UCSD-AML1 (cell line): ENCODE results near the gene CRLF2.
"Not testable (repeated sequence)": the region's sequence is repeated elsewhere in the genome, so short reads cannot be mapped to it uniquely, and the experiment has no call there.

Experiments used
- DNase-seq: peaks from one replicate; lab custom pipeline; 2025; ENCODE audit not compliant: unreplicated experiment; lab: John Stamatoyannopoulos, UW

The CRLF2 gene

DNA sequence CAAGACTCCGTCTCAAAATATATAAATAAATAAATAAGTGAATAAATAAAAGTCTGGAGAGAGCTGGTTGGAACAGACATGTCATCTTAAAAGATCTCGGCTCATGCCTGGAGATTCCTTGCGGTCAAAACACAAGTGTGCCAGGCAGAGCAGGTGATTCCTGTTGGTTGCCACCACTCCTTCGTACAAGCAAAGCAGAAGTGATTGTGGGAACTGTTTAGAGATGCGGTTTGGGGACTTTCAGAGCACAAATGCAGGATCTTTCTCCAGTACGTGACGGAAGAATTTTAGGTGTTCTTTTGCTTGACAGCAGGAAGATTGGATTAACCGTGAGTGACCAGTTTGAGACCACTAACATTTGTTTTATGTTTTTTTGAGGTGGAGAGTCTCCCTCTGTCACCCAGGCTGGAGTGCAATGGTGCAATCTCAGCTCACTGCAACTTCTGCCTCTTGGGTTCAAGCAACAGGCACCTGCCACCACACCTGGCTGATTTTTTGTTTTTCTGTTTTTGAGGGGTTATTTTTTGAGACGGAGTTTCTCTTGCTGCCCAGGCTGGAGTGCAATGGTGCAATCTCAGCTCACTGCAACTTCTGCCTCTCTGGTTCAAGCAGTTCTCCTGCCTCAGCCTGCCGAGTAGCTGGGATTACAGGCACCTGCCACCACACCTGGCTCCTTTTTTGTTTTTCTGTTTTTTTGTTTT, 2.8 kb upstream of the CRLF2 start:
- DNase-seq, result peak; percentile 37

GRCh38 chrX:1213971-1214370, 1.5 kb upstream of the CRLF2 start:
- no peak for DNase-seq

DNA sequence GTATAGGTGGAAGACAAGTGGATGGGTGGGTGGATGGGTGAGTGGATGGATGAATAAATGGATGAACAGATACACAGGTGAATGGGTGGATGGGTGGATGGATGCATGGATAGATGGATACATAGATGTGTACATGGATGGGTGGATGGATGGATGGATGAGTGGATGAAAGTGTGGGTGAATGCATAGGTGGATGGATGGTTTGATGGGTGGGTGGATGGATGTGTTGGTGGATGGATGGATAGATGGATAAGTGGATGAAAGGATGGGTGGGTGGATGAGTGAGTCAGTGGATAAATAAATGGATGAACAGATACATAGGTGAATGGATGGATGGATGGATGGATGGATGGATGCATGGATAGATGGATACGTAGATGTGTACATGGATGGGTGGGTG, 1.6 kb downstream of the CRLF2 start:
- no peak for DNase-seq

GRCh38 chrX:1207496-1208025, 4.9 kb downstream of the CRLF2 start:
- no peak for DNase-seq

DNA sequence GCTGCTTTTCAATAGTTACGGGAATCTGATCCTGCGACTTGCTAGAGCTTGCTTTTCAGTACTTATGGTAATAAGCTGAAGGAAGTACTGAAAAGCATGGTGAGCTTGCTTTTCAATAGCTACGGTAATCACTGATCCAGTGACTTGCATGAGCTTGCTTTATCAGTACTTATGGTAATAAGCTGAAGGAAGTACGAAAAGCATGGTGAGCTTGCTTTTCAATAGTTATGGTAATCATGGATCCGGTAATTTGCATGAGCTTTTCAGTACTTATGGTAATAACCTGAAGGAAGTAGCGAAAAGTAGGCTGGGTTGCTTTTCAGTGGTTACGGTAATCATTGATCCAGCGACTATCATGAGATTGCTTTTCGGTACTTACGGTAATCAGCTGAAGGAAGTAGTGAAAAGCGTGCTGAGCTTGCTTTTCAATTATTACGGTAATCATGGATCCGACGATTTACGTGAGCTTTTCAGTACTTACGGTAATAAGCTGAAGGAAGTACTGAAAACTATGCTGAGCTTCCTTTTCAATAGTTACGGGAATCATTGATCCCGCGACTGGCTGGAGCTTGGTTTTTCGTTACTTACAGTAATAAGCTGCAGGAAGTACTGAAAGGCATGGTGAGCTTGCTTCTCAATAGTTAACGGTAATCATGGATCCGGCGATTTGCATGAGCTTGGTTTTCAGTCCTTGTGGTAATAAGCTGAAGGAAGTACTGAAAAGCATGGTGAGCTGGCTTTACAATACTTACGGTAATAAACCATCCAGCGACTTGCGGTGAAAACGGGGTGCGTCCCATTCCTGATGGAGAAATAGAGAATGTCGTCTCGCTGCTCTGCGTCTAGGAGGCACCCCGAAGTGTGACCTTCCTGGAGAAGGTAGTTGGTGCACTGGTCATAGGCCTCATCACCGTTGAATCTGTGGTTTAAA, 6.5 kb downstream of the CRLF2 start:
- no peak for DNase-seq

- no peak for DNase-seq
Observed at GRCh38 chrX:1202251-1202650, 10.2 kb downstream of the CRLF2 start.

DNA sequence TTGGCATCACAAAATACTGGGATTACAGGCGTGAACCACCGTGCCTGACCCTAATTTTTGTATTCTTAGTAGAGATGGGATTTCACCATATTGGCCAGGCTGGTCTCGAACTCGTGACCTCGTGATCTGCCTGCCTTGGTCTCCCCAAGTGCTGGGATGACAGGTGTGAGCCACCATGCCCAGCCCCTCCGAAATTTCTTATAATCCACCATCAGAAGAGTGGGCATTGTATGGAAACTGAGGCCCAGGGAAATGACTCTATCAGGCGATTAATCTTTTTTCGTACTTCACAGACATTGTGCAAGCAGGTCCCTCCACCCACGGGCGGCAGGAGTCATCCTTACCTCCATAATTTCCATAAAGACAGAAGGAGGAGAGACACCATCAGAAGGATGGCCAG, 16.0 kb downstream of the CRLF2 start:
- DNase-seq, result no peak

GRCh38 chrX:1192196-1192595, 20.3 kb downstream of the CRLF2 start:
- DNase-seq, result not testable (repeated sequence)

- DNase-seq, result no peak
Observed at GRCh38 chrX:1190596-1191145, 21.8 kb downstream of the CRLF2 start.

DNA sequence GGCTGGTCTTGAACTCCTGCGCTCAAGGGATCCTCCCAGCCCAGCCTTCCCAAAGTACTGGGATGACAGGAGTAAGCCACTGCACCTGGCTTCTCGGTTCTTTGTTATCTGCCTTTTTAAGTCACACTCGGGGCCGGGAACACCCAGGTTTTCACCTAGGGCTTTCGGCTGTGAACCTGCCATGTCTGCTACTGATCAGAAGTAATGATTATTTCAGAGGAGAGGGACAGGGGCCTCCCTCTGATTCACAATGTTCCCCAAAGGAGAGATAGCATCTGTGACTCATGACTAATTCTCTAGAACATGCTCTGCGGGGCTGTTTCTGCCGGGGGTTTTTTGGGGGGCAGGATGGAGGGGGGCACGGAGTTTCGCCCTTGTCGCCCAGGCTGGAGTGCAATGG, 26.9 kb downstream of the CRLF2 start:
- no peak for DNase-seq

GRCh38 chrX:1182211-1182610, 30.2 kb downstream of the CRLF2 start:
- DNase-seq, result no peak

GRCh38 chrX:1181661-1182060, 30.8 kb downstream of the CRLF2 start:
- not testable (repeated sequence) for DNase-seq

- DNase-seq, result peak; percentile 25
Observed at GRCh38 chrX:1181170-1181569, 31.3 kb downstream of the CRLF2 start.

DNA sequence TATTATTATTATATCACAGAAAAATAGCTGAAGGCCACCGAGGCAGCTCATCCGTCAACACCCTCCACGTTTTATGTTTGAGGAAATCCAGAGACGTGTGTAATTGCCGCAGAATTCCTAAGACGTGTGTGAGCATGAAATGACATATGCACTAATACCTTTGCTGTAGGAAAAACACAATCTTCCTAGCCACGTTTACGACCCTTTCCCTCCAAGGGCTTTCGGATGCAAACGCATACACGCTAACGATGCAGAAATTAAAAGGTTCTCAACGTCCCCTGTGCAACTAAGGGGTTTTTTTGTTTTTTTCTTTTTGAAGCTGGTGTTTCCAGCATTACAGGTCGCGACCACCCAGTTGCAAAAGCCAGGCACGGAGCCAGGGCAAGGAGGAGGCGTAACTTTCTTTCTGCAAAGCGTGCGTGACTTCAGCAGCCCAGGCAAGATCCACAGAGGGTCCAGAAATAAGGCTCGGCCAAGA, 33.8 kb downstream of the CRLF2 start:
- no peak for DNase-seq

- not testable (repeated sequence) for DNase-seq
Observed at GRCh38 chrX:1176531-1177320, 35.7 kb downstream of the CRLF2 start.

DNA sequence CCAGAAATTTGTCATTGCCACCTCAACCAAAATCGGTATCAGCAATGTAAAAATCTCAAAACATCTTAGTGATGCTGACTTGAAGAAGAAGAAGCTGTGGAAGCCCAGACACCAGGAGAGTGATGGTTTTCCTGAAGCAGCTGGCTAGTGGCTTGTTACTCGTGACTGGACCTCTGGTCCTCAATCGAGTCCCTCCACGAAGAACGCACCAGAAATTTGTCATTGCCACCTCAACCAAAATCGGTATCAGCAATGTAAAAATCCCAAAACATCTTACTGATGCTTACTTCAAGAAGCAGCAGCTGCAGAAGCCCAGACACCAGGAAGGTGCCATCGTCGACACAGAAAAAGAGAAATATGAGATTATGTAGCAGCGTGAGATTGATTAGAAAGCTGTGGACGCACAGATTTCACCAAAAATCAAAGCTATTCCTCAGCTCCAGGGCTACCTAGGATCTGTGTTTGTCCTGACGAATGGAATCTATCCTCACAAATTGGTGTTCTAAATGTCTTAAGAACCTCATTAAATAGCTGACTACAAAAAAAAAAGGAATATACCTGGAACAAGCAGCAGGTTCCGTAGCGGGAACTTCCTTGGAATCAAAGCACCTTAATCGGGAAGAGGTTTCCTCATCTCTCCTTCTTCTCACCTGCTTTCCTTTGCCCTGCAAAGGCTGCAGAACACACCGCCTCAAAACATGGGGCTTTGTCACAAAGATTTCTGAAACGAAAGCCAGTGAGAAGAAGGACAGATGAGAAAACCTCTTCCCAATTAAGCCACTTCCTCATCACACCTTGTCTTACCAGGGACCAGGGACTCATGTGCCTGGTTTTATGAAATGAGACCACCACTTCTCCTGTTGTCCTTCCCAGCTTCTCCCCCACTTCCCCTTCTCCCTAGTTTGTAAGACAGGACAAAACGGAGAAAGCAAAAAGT, 37.6 kb downstream of the CRLF2 start:
- DNase-seq, result not testable (repeated sequence)

- not testable (repeated sequence) for DNase-seq
Observed at GRCh38 chrX:1173435-1173834, 39.0 kb downstream of the CRLF2 start.

GRCh38 chrX:1172496-1172895, 40.0 kb downstream of the CRLF2 start:
- DNase-seq, result no peak

- not testable (repeated sequence) for DNase-seq
Observed at GRCh38 chrX:1171915-1172314, 40.5 kb downstream of the CRLF2 start.

DNA sequence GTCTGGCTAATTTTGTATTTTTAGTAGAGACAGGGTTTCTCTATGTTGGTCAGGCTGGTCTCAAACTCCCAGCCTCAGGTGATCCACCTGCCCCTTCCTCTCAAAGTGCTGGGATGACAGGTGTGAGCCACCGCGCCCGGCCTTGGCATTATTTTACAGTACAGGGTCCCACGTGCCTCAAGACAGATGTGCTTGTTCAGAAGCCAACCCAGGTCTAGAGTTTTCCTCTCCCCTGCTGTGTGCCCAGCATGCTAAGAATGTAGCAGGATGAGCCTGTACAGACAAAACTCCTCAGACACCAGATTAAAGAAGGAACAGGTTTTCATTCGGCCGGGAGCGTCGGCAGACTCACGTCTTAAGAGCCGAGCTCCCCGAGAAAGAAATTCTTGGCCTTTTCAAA, 42.2 kb downstream of the CRLF2 start:
- no peak for DNase-seq
